Spinal cord (tissue), 10 donors: ENCODE results near the gene RNASE12. TPM values are rescaled to one million over a fixed set of nuclear protein-coding genes. Genes with fewer than 3 reads are reported as not detected.
"Not testable (repeated sequence)": the region's sequence is repeated elsewhere in the genome, so short reads cannot be mapped to it uniquely, and the experiment has no call there.

Experiments used
- DNase-seq, 6 donors: peaks; one replicate each; pipeline versions ENCODE4 v3.0.0 to v3.0.0-alpha.2; 2013 to 2015; ENCODE audit warnings: low spot score in 6 of 6, low read depth in 4 of 6
- H3K27ac ChIP-seq: one replicate; pipeline ENCODE4 v1.5.1; 2013; ENCODE audit warnings: low read depth, low read length, control low read depth
- H3K27me3 ChIP-seq: one replicate; pipeline ENCODE4 v1.6.1; 2013; ENCODE audit warnings: low read length; ENCODE audit not compliant: control insufficient read depth, insufficient read depth
- H3K36me3 ChIP-seq: one replicate; pipeline ENCODE4 v1.6.1; 2013; ENCODE audit warnings: low read length; ENCODE audit not compliant: control insufficient read depth, insufficient read depth
- H3K4me1 ChIP-seq: one replicate; pipeline ENCODE4 v1.6.1; 2013; ENCODE audit warnings: low read length; ENCODE audit not compliant: control insufficient read depth, insufficient read depth
- H3K4me3 ChIP-seq: one replicate; pipeline ENCODE4 v1.5.1; 2013; ENCODE audit warnings: low read depth, low read length, control low read depth
- H3K9me3 ChIP-seq: one replicate; pipeline ENCODE4 v1.6.1; 2013; ENCODE audit warnings: low read length; ENCODE audit not compliant: control insufficient read depth, insufficient read depth
- WGBS: methylation state at CpG from one replicate; pipeline ENCODE4 v1.1.5; 2013; ENCODE audit warnings: missing lambda C conversion rate; ENCODE audit not compliant: insufficient coverage; 5-methylcytosine and 5-hydroxymethylcytosine counted together
- polyA plus RNA-seq, 2 donors: library from polyadenylated mRNA; unstranded; fragments of 120-200 nt; gene quantifications; one replicate each; pipeline ENCODE4 v1.2.1, GENCODE V29; 2013; ENCODE audit not compliant: insufficient read length in 2 of 2
- total RNA-seq, 2 donors: library from RNA; depleted of rRNA in 1 of 2; stranded (reverse); fragments of 120-200 nt in 1 of 2; fragments of >200 nt in 1 of 2; gene quantifications; one replicate each; pipeline versions ENCODE4 v1.2.3 to v1.2.4, GENCODE V29; 2013 to 2014
- donor health status: healthy.

RNASE12 gene
- total and polyA plus RNA-seq, 4 donors: not detected

DNA sequence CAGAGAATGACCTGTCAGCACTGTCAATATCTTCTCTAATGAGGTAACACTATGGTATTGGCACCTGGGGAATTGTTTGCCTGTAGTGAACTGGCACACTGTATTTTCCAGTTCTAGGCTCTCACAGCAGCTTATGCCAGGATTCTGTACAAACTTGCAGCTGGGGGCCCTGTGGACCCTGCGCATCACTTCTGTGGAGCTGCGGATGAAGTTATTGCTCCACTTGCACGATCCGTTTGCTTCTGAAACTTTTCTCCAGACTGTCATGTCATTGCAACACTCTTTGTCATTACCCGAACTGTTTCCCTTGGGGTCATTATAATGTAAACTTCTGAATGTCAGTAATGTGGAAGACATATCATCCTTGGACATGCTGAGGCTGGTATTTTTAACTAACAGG is 7.3 kb downstream of the RNASE12 start:
- Histone ChIP-seq H3K4me1 (no peaks in the 10 kb centered on the region), H3K4me3 (no peak overlapping the region), H3K27ac (no peak overlapping the region), H3K27me3 (no peaks in the 10 kb centered on the region), H3K36me3 (no peaks in the 10 kb centered on the region), H3K9me3 (no peaks in the 10 kb centered on the region)
- 91% methylated on average over 4 of the region's 5 CpGs for WGBS
- DNase-seq: no peak

DNA sequence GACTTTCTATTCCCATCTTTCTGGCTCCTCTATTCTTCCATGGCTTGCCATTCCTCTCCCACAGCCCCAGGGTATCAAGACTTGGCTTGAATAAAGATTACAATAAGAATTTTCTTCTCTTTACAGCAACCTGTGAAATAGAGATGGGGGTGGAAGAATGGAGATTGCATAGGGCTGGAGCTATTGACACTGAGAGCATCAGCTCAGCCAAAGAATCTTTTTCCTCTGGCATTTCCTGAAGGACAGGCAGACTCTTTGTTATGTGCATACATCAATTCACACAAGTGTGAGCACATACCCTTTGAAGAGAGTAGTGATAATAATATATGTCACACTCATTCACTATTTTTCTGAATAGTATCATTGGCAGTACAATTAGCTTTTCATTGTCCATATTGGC is 8.0 kb downstream of the RNASE12 start:
- Histone ChIP-seq H3K36me3 (no peaks in the 10 kb centered on the region), H3K9me3 (no peaks in the 10 kb centered on the region)
- DNase-seq: no peak

DNA sequence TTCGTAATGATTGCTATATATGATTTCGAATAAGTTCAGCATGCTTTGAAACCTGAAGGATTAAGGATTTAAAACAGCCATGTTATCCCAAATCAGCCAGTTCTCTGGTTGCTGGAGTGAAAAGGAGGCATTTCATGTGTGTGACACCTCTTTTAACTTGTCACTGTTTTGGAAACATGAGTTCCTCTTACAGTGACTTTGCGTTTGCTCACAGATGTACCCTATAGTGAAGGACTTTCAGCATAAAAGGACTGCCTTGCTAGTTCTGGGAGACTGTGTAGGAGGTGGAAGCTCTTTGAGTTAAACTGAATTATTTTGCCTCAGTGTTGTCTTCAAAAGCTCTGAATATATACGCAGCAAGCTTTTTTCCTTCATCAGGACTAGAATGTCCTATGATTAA is 10.9 kb downstream of the RNASE12 start:
- DNase-seq: no peak
- no peaks in the 10 kb centered on the region for H3K27me3 ChIP-seq
- H3K27ac ChIP-seq: no peak overlapping the region
- no CpG with 5 or more reads among the region's 4 CpGs for WGBS
- H3K4me3 ChIP-seq: no peak overlapping the region
- H3K4me1 ChIP-seq: no peaks in the 10 kb centered on the region
- H3K9me3 ChIP-seq: no peaks in the 10 kb centered on the region
- H3K36me3 ChIP-seq: no peaks in the 10 kb centered on the region

More for the DNA sequence above, 8.0 kb downstream of the RNASE12 start:
- H3K27ac ChIP-seq: no peak overlapping the region
- no peaks in the 10 kb centered on the region for H3K4me1 ChIP-seq
- H3K4me3 ChIP-seq: no peak overlapping the region
- H3K27me3 ChIP-seq: no peaks in the 10 kb centered on the region

DNA sequence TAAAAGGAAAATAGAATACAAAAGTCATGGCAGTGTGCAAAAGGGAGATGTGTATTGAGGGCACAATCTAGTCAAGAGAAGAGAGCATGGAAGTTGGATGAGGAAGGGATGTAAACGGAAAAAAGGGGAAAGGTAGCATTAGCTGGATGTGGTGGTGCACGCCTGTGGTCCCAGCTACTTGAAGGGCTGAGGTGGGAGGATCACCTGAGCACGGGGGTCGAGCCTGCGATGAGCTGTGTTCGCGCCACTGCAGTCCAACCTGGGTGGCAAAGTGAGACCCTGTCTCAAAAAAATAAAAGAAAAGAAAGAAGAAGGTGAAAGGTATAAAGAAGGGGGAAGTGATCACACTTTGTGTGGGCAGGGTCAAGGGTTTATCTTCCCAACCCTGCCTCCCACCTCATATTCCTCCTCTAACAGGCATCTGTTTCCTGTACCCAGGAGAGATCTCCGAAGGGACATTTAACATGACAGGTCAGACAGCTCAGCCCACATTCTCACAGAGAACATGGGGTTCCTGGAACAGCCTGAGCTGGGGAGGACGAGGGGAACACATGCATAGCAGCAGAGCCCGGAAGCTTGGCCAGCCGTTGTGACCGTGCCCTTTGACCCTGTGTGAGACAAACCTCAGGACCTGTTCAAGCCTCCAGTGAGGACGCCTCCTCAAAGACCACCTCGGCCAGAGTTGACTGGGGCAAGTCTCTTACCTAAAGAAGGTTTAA is 12.2 kb downstream of the RNASE12 start:
- no peaks in the 10 kb centered on the region for H3K27me3 ChIP-seq

DNA sequence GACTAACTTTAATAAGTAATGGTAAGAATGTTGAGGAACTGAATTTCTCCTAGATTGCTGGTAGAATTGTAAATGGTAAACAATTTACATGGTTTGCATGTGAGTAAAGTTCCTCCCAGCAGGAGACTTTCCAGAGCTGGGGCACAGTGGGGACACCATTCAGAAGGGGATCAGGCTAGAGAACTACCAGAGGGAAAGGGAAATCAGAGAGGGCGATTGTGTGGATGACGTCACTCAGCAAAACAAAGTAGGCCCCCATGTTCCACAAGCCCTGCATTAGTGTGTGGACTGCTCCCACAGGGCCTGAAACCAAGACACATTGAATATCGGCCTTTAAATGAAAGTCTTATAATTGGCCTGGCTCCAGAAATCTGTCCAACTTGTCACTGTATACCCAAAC is 12.9 kb downstream of the RNASE12 start:
- H3K4me3 ChIP-seq: no peak overlapping the region
- no peaks in the 10 kb centered on the region for H3K36me3 ChIP-seq
- no peaks in the 10 kb centered on the region for H3K9me3 ChIP-seq
- H3K4me1 ChIP-seq: no peaks in the 10 kb centered on the region
- no peak overlapping the region for H3K27ac ChIP-seq
- DNase-seq: no peak
- H3K27me3 ChIP-seq: no peaks in the 10 kb centered on the region
- 33% methylated on average over 3 of the region's 3 CpGs for WGBS

More for the DNA sequence above, 12.2 kb downstream of the RNASE12 start:
- H3K9me3 ChIP-seq: no peaks in the 10 kb centered on the region
- DNase-seq: no peak
- H3K4me1 ChIP-seq: no peaks in the 10 kb centered on the region
- 83% methylated on average over 13 of the region's 14 CpGs for WGBS
- H3K27ac ChIP-seq: no peak overlapping the region
- no peaks in the 10 kb centered on the region for H3K36me3 ChIP-seq
- H3K4me3 ChIP-seq: no peak overlapping the region

DNA sequence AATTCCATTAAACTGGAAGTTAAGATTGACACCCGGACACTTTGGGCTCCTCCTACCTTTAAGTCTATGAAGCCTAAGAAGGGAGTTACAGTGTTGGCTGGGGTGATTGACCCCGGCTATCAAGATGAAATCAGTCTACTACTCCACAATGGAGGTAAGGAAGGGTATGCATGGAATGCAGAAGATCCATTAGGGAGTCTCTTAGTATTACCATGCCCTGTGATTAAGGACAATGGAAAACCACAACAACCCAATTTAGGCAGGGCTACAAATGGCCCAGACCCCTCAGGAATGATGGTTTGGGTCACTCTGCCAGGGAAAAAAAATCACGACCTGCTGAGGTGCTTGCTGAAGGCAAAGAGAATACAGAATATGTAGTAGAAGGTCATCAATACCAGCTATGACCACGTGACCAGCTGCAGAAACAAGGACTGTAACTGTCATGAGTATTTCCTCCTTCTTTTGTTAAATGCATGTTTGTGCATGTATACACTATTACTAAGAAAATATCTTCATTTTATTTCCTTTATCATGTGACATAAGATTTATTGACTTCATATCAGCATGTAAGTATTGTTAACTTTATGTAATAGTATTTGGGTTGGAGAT is 18.7 kb downstream of the RNASE12 start:
- not testable (repeated sequence) for H3K4me1 ChIP-seq, H3K9me3 ChIP-seq, H3K27me3 ChIP-seq, H3K4me3 ChIP-seq, H3K27ac ChIP-seq, DNase-seq, H3K36me3 ChIP-seq
- WGBS: no CpG with 5 or more reads among the region's 4 CpGs

DNA sequence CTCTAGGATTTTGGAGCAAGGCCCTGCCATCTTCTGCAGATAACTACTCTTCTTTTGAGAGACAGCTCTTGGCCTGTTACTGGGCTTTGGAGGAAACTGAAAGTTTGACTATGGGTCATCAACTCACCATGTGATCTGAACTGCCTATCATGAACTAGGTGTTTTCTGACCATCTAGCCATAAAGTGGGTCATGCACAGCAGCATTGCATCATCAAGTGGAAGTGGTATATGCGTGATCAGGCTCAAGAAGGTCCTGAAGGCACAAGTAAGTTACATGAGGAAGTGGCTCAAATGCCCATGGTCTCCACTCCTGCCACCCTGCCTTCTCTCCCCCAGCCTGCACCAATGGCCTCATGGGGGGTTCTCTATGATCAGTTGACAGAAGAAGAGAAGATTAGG is 20.5 kb downstream of the RNASE12 start:
- not testable (repeated sequence) for H3K4me3 ChIP-seq, H3K4me1 ChIP-seq, H3K27me3 ChIP-seq, H3K27ac ChIP-seq, DNase-seq, H3K9me3 ChIP-seq, H3K36me3 ChIP-seq
- WGBS: no CpG with 5 or more reads among the region's 1 CpG

DNA sequence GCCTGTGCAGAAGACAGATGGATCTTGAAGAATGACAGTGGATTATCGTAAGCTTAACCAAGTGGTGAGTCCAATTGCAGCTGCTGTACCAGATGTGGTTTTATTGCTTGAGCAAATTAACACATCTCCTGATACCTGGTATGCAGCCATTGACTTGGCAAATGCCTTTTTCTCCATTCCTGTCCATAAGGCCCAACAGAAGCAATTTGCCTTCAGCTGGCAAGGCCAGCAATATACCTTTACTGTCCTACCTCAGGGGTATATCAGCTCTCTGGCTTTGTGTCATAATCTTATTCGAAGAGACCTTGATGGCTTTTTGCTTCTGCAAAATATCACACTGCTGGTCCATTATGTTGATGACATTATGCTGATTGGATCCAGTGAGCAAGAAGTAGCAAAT is 21.3 kb downstream of the RNASE12 start:
- H3K36me3 ChIP-seq, DNase-seq, H3K4me1 ChIP-seq, H3K27ac ChIP-seq, H3K27me3 ChIP-seq, H3K9me3 ChIP-seq, H3K4me3 ChIP-seq: not testable (repeated sequence)
- no CpG with 5 or more reads among the region's 2 CpGs for WGBS

DNA sequence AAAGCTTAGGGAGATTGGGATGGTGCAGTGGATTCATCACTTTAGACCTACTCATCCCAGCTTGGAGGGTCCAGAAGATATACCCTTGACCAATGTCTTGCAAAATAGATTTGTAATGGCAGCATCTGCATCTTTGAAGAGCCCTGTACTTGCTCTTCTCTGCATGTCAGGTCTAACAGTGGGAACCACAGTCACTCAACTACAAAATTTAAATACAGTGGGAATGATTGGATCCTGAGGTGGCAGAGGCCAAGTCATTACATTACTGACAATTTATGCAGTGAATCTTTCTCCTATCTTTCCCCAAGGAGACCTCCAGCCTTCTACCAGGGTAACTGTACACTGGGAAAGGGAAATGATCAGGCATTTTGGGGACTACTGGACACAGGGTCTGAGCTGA is 22.1 kb downstream of the RNASE12 start:
- DNase-seq: no peak
- Histone ChIP-seq H3K36me3 (no peaks in the 10 kb centered on the region), H3K27me3 (no peaks in the 10 kb centered on the region), H3K9me3 (peaks cover 1% of the 10 kb centered on the region), H3K4me3 (no peak overlapping the region), H3K27ac (no peak overlapping the region), H3K4me1 (no peaks in the 10 kb centered on the region)

DNA sequence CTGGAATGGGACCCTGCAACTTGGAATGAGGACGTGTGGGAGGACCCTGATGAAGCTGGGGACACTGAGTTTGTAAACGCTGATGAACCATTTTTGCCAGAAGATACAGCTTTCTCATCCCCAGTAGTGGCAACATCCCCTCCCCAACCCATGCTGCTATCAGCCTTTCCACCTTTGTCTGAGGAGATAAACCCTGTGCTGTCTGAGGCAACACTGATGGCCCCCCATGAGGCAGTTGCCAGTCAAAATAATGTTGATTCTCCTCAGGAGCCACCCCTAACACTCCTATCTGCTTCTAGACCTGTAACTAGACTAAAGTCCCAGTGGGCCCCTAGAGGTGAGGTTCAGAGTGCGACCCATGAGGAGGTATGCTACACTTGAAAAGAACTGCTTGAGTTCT is 22.8 kb downstream of the RNASE12 start:
- Histone ChIP-seq H3K9me3 (peaks cover 1% of the 10 kb centered on the region), H3K27ac (no peak overlapping the region), H3K36me3 (no peaks in the 10 kb centered on the region), H3K4me3 (no peak overlapping the region), H3K4me1 (no peaks in the 10 kb centered on the region), H3K27me3 (no peaks in the 10 kb centered on the region)
- no peak for DNase-seq
- WGBS: 78% methylated on average over 3 of the region's 3 CpGs
